SK-N-SH treated with all-trans-retinoic acid at 6 μM for 48 hours (cell line): Measurements from ENCODE around the gene LCN9.

ENCODE experiments used
- ATAC-seq: fragments of 200-7000 bp; cut with Tn5 transposase; 3 replicates; pipeline ENCODE4 v1.9.1; 2020; ENCODE audit warnings: mild to moderate bottlenecking, moderate library complexity
- ARNTL ChIP-seq: fragments of 450-650 bp; formaldehyde crosslinking; IDR thresholded peaks from 2 replicates; pipeline ENCODE4 v1.5.0; 2020; ENCODE audit warnings: low read depth, mild to moderate bottlenecking, moderate library complexity, borderline replicate concordance
- BACH2 ChIP-seq: fragments of 250-450 bp; sonication (Bioruptor Pico); IDR thresholded peaks from 2 replicates; pipeline ENCODE4 v1.9.0; 2021; ENCODE audit warnings: mild to moderate bottlenecking, borderline replicate concordance
- CREB5 ChIP-seq: fragments of 250-450 bp; sonication (Bioruptor Pico); IDR thresholded peaks from 2 replicates; pipeline ENCODE4 v1.5.1; 2020; ENCODE audit warnings: low read depth, mild to moderate bottlenecking, moderate library complexity
- CSDC2 ChIP-seq: fragments of 250-450 bp; sonication (Bioruptor Pico); IDR thresholded peaks from 2 replicates; pipeline ENCODE4 v1.5.0; 2020; ENCODE audit warnings: mild to moderate bottlenecking, moderate library complexity
- CSRNP3 ChIP-seq: fragments of 250-450 bp; sonication (Bioruptor Pico); IDR thresholded peaks from 2 replicates; pipeline ENCODE4 v1.5.1; 2021; ENCODE audit warnings: mild to moderate bottlenecking, moderate library complexity
- ESRRG ChIP-seq: fragments of 250-450 bp; sonication (Bioruptor Pico); IDR thresholded peaks from 2 replicates; pipeline ENCODE4 v1.6.1; 2021; ENCODE audit warnings: mild to moderate bottlenecking
- ISL1 ChIP-seq: fragments of 250-450 bp; sonication (Bioruptor Pico); IDR thresholded peaks from 2 replicates; pipeline ENCODE4 v2.1.2; 2022; ENCODE audit warnings: mild to moderate bottlenecking, moderate library complexity
- OSR1 ChIP-seq: fragments of 250-450 bp; sonication (Bioruptor Pico); IDR thresholded peaks from 2 replicates; pipeline ENCODE4 v1.8.0; 2022; ENCODE audit warnings: moderate library complexity, mild to moderate bottlenecking, inconsistent platforms
- PATZ1 ChIP-seq: fragments of 250-450 bp; sonication (Bioruptor Pico); IDR thresholded peaks from 2 replicates; pipeline ENCODE4 v1.8.0; 2020; ENCODE audit warnings: mild to moderate bottlenecking, moderate library complexity, borderline replicate concordance
- POU6F1 ChIP-seq: fragments of 250-450 bp; sonication (Bioruptor Pico); IDR thresholded peaks from 2 replicates; pipeline ENCODE4 v1.8.0; 2021; ENCODE audit warnings: low read depth, mild to moderate bottlenecking, moderate library complexity, borderline replicate concordance
- PPARA ChIP-seq: fragments of 250-450 bp; sonication (Bioruptor Pico); IDR thresholded peaks from 2 replicates; pipeline ENCODE4 v1.5.0; 2020; ENCODE audit warnings: mild to moderate bottlenecking, borderline replicate concordance
- RARB ChIP-seq: fragments of 250-450 bp; sonication (Bioruptor Pico); IDR thresholded peaks from 2 replicates; pipeline ENCODE4 v1.8.0; 2021; ENCODE audit warnings: mild to moderate bottlenecking, moderate library complexity
- SNAI2 ChIP-seq: fragments of 250-450 bp; sonication (Bioruptor Pico); IDR thresholded peaks from 2 replicates; pipeline ENCODE4 v1.5.0; 2020; ENCODE audit warnings: mild to moderate bottlenecking, moderate library complexity
- TCF4 ChIP-seq: fragments of 250-450 bp; sonication (Bioruptor Pico); IDR thresholded peaks from 2 replicates; pipeline ENCODE4 v1.8.0; 2021; ENCODE audit warnings: mild to moderate bottlenecking, moderate library complexity, borderline replicate concordance
- TOX ChIP-seq: fragments of 250-450 bp; sonication (Bioruptor Pico); IDR thresholded peaks from 2 replicates; pipeline ENCODE4 v1.8.0; 2021; ENCODE audit warnings: mild to moderate bottlenecking, moderate library complexity, borderline replicate concordance
- TSHZ2 ChIP-seq: fragments of 250-450 bp; sonication (Bioruptor Pico); IDR thresholded peaks from 2 replicates; pipeline ENCODE4 v1.5.0; 2020; ENCODE audit warnings: mild to moderate bottlenecking, moderate library complexity
- ZC3H10 ChIP-seq: fragments of 250-450 bp; sonication (Bioruptor Pico); IDR thresholded peaks from 2 replicates; pipeline ENCODE4 v1.5.1; 2021; ENCODE audit warnings: mild to moderate bottlenecking, moderate library complexity
- ZFP3 ChIP-seq: fragments of 250-450 bp; sonication (Bioruptor Pico); IDR thresholded peaks from 2 replicates; pipeline ENCODE4 v1.5.0; 2020; ENCODE audit warnings: mild to moderate bottlenecking, moderate library complexity
- ZFP30 ChIP-seq: fragments of 450-650 bp; formaldehyde crosslinking; IDR thresholded peaks from 2 replicates; pipeline ENCODE4 v1.5.0; 2022; ENCODE audit warnings: mild to moderate bottlenecking, moderate library complexity
- ZNF565 ChIP-seq: fragments of 450-650 bp; formaldehyde crosslinking; conservative IDR thresholded peaks from 2 replicates; pipeline ENCODE4 v1.5.0; 2020; ENCODE audit warnings: low read depth, mild to moderate bottlenecking, moderate library complexity
- ZNF8 ChIP-seq: fragments of 450-650 bp; formaldehyde crosslinking; IDR thresholded peaks from 2 replicates; pipeline ENCODE4 v1.5.0; 2020; ENCODE audit warnings: mild to moderate bottlenecking, moderate library complexity

The LCN9 gene

GRCh38 chr9:135683401-135684034 lies 20.4 kb downstream of the LCN9 start (continued):
- TF ChIP-seq TSHZ2 (CRISPR knock-in tag): no peak
- no peak for TF ChIP-seq CSDC2 (CRISPR knock-in tag)
- no peak for TF ChIP-seq TCF4 (CRISPR knock-in tag)
- no peak for TF ChIP-seq CSRNP3
- no peak for TF ChIP-seq SNAI2 (CRISPR knock-in tag)
- no peak for TF ChIP-seq ZC3H10 (CRISPR knock-in tag)
- no peak for TF ChIP-seq ZFP3 (CRISPR knock-in tag)
- TF ChIP-seq OSR1: no peak

- no peak for ATAC-seq
- TF ChIP-seq PPARA (CRISPR knock-in tag) (no peak), PATZ1 (CRISPR knock-in tag) (no peak), CSRNP3 (no peak), BACH2 (CRISPR knock-in tag) (no peak), RARB (CRISPR knock-in tag) (no peak), ISL1 (no peak), SNAI2 (CRISPR knock-in tag) (no peak), OSR1 (no peak), POU6F1 (CRISPR knock-in tag) (no peak), ZC3H10 (CRISPR knock-in tag) (no peak), ZNF565 (CRISPR knock-in tag) (no peak), TCF4 (CRISPR knock-in tag) (no peak), CREB5 (CRISPR knock-in tag) (no peak)
Measured at GRCh38 chr9:135684691-135685090, 21.6 kb downstream of the LCN9 start.

- ATAC-seq: no peak
- TF ChIP-seq ZNF8 (CRISPR knock-in tag) (no peak), RARB (CRISPR knock-in tag) (no peak), ARNTL (CRISPR knock-in tag) (no peak), ISL1 (no peak), TOX (CRISPR knock-in tag) (no peak), PATZ1 (CRISPR knock-in tag) (no peak), TSHZ2 (CRISPR knock-in tag) (no peak), ESRRG (CRISPR knock-in tag) (no peak), ZFP30 (CRISPR knock-in tag) (no peak), CSDC2 (CRISPR knock-in tag) (no peak), ZFP3 (CRISPR knock-in tag) (no peak)
Measured at GRCh38 chr9:135687216-135687615, 24.1 kb downstream of the LCN9 start.
